ENCODE measurements around the gene SCMH1.

Gene SCMH1

DNA sequence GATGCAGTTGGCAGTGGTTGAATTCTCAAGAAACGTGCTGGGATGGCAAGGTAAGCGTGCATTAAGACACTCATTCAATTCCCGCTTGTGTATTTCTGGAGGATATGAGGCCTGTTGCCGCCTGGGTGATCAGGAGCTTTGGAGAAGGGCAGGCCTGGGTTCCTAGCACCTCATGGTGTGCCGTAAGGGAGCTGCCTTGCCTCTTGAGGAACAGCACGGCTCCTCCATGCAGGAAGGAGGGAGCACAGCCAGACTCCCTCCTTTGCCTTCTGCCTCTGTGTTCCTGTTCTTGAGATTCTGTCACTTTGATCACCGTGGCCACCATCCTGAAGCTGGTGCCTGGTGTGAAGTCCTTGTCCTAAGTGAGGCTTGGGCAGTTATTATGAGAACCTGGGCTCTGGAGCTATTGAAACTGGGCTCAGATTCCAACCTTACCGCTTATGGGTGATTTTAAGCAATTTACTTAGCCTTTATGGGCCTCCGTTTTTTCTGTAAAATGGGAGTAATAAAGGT, 238.9 kb downstream of the SCMH1 start:
- TF ChIP-seq, protein P1, sequence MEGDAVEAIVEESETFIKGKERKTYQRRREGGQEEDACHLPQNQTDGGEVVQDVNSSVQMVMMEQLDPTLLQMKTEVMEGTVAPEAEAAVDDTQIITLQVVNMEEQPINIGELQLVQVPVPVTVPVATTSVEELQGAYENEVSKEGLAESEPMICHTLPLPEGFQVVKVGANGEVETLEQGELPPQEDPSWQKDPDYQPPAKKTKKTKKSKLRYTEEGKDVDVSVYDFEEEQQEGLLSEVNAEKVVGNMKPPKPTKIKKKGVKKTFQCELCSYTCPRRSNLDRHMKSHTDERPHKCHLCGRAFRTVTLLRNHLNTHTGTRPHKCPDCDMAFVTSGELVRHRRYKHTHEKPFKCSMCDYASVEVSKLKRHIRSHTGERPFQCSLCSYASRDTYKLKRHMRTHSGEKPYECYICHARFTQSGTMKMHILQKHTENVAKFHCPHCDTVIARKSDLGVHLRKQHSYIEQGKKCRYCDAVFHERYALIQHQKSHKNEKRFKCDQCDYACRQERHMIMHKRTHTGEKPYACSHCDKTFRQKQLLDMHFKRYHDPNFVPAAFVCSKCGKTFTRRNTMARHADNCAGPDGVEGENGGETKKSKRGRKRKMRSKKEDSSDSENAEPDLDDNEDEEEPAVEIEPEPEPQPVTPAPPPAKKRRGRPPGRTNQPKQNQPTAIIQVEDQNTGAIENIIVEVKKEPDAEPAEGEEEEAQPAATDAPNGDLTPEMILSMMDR (IDR thresholded peaks at IDR 0.05; ENCODE audit: borderline replicate concordance, insufficient read depth, low read depth, low read length) = no peak
- no peak overlapping the region for H3K4me3 ChIP-seq (ENCODE audit: low read depth, low read length)

DNA sequence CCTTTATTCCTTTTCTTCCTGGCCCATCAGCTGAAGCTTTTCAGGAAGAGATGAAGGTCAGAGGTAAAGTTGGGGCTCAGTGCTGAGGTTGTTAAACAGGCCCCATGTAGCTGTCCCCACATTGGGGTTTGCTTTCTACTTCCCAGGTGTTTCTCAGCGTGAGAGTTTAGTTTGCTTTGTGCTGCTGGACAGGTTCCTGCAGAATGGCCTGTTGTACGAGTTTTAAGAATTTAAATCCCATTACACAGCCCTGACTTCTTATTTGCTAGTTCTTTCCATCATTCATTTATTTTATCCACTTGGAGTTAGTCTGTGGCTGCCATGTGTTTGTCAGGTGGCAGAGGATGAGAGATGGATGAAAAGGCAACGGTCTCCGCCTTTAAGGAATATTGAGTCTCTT, 243.4 kb downstream of the SCMH1 start:
- no peak overlapping the region for H3K4me3 ChIP-seq (ENCODE audit: low read depth, low read length)
- TF ChIP-seq, protein P1 (IDR thresholded peaks at IDR 0.05; ENCODE audit: borderline replicate concordance, insufficient read depth, low read depth, low read length) = no peak

- TF ChIP-seq, protein P1 (IDR thresholded peaks at IDR 0.05; ENCODE audit: borderline replicate concordance, insufficient read depth, low read depth, low read length) = no peak
- H3K4me3 ChIP-seq (ENCODE audit: low read depth, low read length) = no peak overlapping the region
Measured at GRCh38 chr1:40997096-40997495, 245.0 kb downstream of the SCMH1 start.

GRCh38 chr1:40989066-40989465, 253.0 kb downstream of the SCMH1 start:
- no peak overlapping the region for H3K4me3 ChIP-seq (ENCODE audit: low read depth, low read length)
- TF ChIP-seq, protein P1 (IDR thresholded peaks at IDR 0.05; ENCODE audit: borderline replicate concordance, insufficient read depth, low read depth, low read length) = no peak

GRCh38 chr1:40988280-40988679, 253.8 kb downstream of the SCMH1 start:
- no peak overlapping the region for H3K4me3 ChIP-seq (ENCODE audit: low read depth, low read length)
- TF ChIP-seq, protein P1 (IDR thresholded peaks at IDR 0.05; ENCODE audit: borderline replicate concordance, insufficient read depth, low read depth, low read length) = no peak

DNA sequence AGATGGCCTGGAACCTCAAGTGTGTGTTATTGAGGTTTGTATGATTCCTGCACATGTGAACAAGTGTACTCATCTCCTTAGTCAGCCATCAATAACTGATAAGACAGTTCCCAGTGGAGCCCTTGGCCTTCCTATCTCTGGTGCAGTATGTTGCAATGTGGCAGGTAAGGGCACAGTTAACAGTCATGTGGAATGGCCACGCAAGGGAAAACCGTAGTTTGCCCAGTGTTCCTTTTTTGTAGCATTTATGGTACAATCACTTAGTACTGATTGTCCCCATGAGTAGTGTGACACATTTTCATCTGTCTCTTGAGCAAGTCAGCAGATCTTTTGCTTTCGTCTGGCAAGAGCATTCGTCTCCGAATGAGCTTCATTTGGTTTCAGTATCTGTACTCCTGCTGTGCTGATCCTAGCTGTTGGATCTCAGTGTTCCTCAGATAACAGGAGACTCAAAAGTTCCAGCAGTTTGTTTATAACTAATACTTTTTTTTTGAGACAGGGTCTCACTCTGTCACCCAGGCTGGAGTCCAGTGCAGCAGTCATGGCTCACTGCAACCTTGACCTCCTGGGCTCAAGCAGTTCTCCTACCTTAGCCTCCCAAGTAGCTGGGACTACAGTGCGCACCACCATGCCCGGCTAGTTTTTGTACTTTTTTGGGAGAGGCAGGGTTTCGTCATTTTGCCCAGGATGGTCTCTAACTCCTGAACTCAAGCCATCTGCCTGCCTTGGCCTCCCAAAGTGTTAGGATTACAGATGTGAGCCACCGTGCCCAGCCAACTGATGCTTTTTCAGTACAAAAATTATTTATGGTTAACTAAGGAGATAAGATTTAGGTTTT, 254.4 kb downstream of the SCMH1 start:
- TF ChIP-seq, protein P1 (IDR thresholded peaks at IDR 0.05; ENCODE audit: borderline replicate concordance, insufficient read depth, low read depth, low read length) = no peak
- H3K4me3 ChIP-seq (ENCODE audit: low read depth, low read length) = no peak overlapping the region

DNA sequence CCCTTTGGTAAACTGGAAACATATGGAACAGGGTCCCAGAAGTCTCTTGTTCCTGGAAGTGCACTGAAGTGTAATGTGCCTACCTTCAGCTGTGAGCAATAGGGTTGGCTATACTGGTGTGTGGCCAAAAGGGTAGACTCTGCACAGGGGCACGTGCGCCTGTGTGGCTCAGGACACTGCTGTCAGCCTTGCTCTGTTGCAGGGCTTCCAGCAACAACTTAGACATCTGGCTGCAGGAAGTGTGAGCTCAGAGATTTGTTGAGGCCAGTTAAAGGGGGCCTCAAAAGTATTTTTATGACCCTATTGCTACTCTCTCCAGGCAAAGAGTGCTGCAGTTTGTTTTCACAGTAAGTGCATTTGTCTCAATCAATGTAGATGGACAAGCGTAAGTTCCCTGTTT, 255.2 kb downstream of the SCMH1 start:
- TF ChIP-seq, protein P1 (IDR thresholded peaks at IDR 0.05; ENCODE audit: borderline replicate concordance, insufficient read depth, low read depth, low read length) = no peak
- no peak overlapping the region for H3K4me3 ChIP-seq (ENCODE audit: low read depth, low read length)
